H9 (cell line): ENCODE data around the gene CDS2. TPM values are rescaled to one million over a fixed set of nuclear protein-coding genes. Genes with fewer than 3 reads are reported as not detected.
A peak's percentile ranks its signal among the peaks of the same experiment; 100 is the strongest.

ENCODE experiments used
- DNase-seq: peaks from one replicate; pipeline ENCODE4 v3.0.0-alpha.2; 2017
- H2AFZ ChIP-seq: one replicate; pipeline ENCODE4 v1.6.1; 2013; ENCODE audit warnings: mild to moderate bottlenecking, low read length, control low read depth, moderate library complexity
- H2AK5ac ChIP-seq: 2 replicates; pipeline ENCODE4 v1.6.1; 2013; ENCODE audit warnings: low read length, control low read depth, mixed read lengths; ENCODE audit not compliant: insufficient read length
- H2BK120ac ChIP-seq: one replicate; pipeline ENCODE4 v1.6.1; 2013; ENCODE audit warnings: low read depth, mild to moderate bottlenecking, low read length, control low read depth, inconsistent platforms; ENCODE audit not compliant: poor library complexity, severe bottlenecking
- H2BK12ac ChIP-seq: 2 replicates; pipeline ENCODE4 v1.6.1; 2013; ENCODE audit warnings: low read length, control low read depth, mixed read lengths, low read depth; ENCODE audit not compliant: insufficient read length
- H2BK15ac ChIP-seq: 2 replicates; pipeline ENCODE4 v1.6.1; 2013; ENCODE audit warnings: low read depth, low read length, control low read depth
- H2BK20ac ChIP-seq: one replicate; pipeline ENCODE4 v1.6.1; 2013; ENCODE audit warnings: low read depth, mild to moderate bottlenecking, low read length, control low read depth, inconsistent platforms; ENCODE audit not compliant: poor library complexity, severe bottlenecking
- H2BK5ac ChIP-seq: 2 replicates; pipeline ENCODE4 v1.6.1; 2013; ENCODE audit warnings: low read length, control low read depth, mixed read lengths; ENCODE audit not compliant: insufficient read length
- H3K14ac ChIP-seq: 2 replicates; pipeline ENCODE4 v1.6.1; 2013; ENCODE audit warnings: low read length, control low read depth; ENCODE audit not compliant: insufficient read depth
- H3K18ac ChIP-seq: 2 replicates; pipeline ENCODE4 v1.6.1; 2013; ENCODE audit warnings: low read depth, mild to moderate bottlenecking, mixed read lengths, low read length, control low read depth; ENCODE audit not compliant: insufficient read length
- H3K23ac ChIP-seq: 2 replicates; pipeline ENCODE4 v1.6.1; 2013; ENCODE audit warnings: low read length, control low read depth, mixed read lengths, low read depth; ENCODE audit not compliant: insufficient read length
- H3K23me2 ChIP-seq: 2 replicates; pipeline ENCODE4 v1.6.1; 2013; ENCODE audit warnings: low read depth, mild to moderate bottlenecking, mixed read lengths, low read length, control low read depth; ENCODE audit not compliant: insufficient read length, poor library complexity, severe bottlenecking
- H3K27ac ChIP-seq: 2 replicates; pipeline ENCODE4 v1.5.1; 2013; ENCODE audit warnings: low read length, control low read depth, mixed read lengths, low read depth; ENCODE audit not compliant: insufficient read length
- H3K27me3 ChIP-seq: 2 replicates; pipeline ENCODE4 v1.6.1; 2013; ENCODE audit warnings: low read length, control low read depth, inconsistent platforms; ENCODE audit not compliant: insufficient read depth
- H3K4ac ChIP-seq: 2 replicates; pipeline ENCODE4 v1.6.1; 2013; ENCODE audit warnings: low read depth, mild to moderate bottlenecking, control low read depth, inconsistent platforms, low read length, moderate library complexity
- H3K4me1 ChIP-seq: 2 replicates; pipeline ENCODE4 v1.6.1; 2013; ENCODE audit warnings: low read length, control low read depth, inconsistent platforms; ENCODE audit not compliant: insufficient read depth
- H3K4me2 ChIP-seq: 2 replicates; pipeline ENCODE4 v1.6.1; 2013; ENCODE audit warnings: low read length, control low read depth, mixed read lengths; ENCODE audit not compliant: insufficient read length, insufficient read depth
- H3K56ac ChIP-seq: 2 replicates; pipeline ENCODE4 v1.6.1; 2013; ENCODE audit warnings: low read depth, mild to moderate bottlenecking, mixed read lengths, low read length, control low read depth; ENCODE audit not compliant: insufficient read length
- H3K79me1 ChIP-seq: 2 replicates; pipeline ENCODE4 v1.6.1; 2013; ENCODE audit warnings: low read depth, mild to moderate bottlenecking, moderate library complexity, low read length, control low read depth, inconsistent platforms; ENCODE audit not compliant: insufficient read depth, poor library complexity, severe bottlenecking
- H3K79me2 ChIP-seq: 2 replicates; pipeline ENCODE4 v1.6.1; 2013; ENCODE audit warnings: low read length, control low read depth, inconsistent platforms; ENCODE audit not compliant: insufficient read depth
- H3K9ac ChIP-seq: 2 replicates; pipeline ENCODE4 v1.6.1; 2013; ENCODE audit warnings: low read length, control low read depth, mixed read lengths; ENCODE audit not compliant: insufficient read length; ENCODE audit errors: extremely low read depth
- H3K9me3 ChIP-seq: one replicate; pipeline ENCODE4 v1.6.1; 2013; ENCODE audit warnings: low read depth, low read length, inconsistent platforms; ENCODE audit not compliant: control insufficient read depth
- H3T11ph ChIP-seq: one replicate; pipeline ENCODE4 v1.6.1; 2013; ENCODE audit warnings: mild to moderate bottlenecking, low read length, control low read depth, inconsistent platforms
- H4K20me1 ChIP-seq: one replicate; pipeline ENCODE4 v1.6.1; 2013; ENCODE audit not compliant: control insufficient read depth, insufficient read length, insufficient read depth
- H4K5ac ChIP-seq: 2 replicates; pipeline ENCODE4 v1.6.1; 2013; ENCODE audit warnings: low read depth, mild to moderate bottlenecking, mixed read lengths, low read length, control low read depth; ENCODE audit not compliant: insufficient read length
- H4K8ac ChIP-seq: replicated peaks from 2 replicates; pipeline ENCODE4 v1.6.1; 2013; ENCODE audit warnings: low read length, control low read depth, mixed read lengths, low read depth; ENCODE audit not compliant: insufficient read length
- H4K91ac ChIP-seq: 2 replicates; pipeline ENCODE4 v1.6.1; 2013; ENCODE audit warnings: low read depth, mild to moderate bottlenecking, moderate library complexity, mixed read lengths, low read length, control low read depth; ENCODE audit not compliant: insufficient read length
- H3K27ac Mint-ChIP-seq, 3 experiments: 2 replicates in 2 of 3; 3 replicates in 1 of 3; pipeline ENCODE4 v1.8.0; 2020 to 2021; ENCODE audit warnings: mixed read lengths in 3 of 3, mild to moderate bottlenecking in 1 of 3, moderate library complexity in 1 of 3
- H3K27me3 Mint-ChIP-seq: 2 replicates; pipeline ENCODE4 v1.8.0; 2021; ENCODE audit warnings: low read depth, mild to moderate bottlenecking, moderate library complexity, mixed read lengths
- H3K36me3 Mint-ChIP-seq, 3 experiments: 2 replicates in 2 of 3; 3 replicates in 1 of 3; pipeline ENCODE4 v1.8.0; 2020 to 2021; ENCODE audit warnings: low read depth in 3 of 3, mixed read lengths in 3 of 3; ENCODE audit not compliant: insufficient read depth in 1 of 3
- H3K4me1 Mint-ChIP-seq, 2 experiments: 2 replicates each; pipeline ENCODE4 v1.8.0; 2020; ENCODE audit warnings: mixed read lengths in 2 of 2
- H3K4me3 Mint-ChIP-seq, 2 experiments: 2 replicates in 1 of 2; 3 replicates in 1 of 2; pipeline ENCODE4 v1.8.0; 2020 to 2021; ENCODE audit warnings: mild to moderate bottlenecking in 2 of 2, mixed read lengths in 2 of 2, moderate library complexity in 1 of 2
- H3K9me3 Mint-ChIP-seq, 2 experiments: 2 replicates in 1 of 2; 3 replicates in 1 of 2; pipeline ENCODE4 v1.8.0; 2020; ENCODE audit warnings: mild to moderate bottlenecking in 2 of 2, mixed read lengths in 2 of 2, moderate library complexity in 1 of 2
- WGBS: extraction: QIAGEN DNeasy Blood & Tissue Kit; methylation state at CpG from one replicate; pipeline ENCODE4 v1.1.7; 2013; ENCODE audit warnings: missing lambda C conversion rate, low lambda C conversion rate, mixed read lengths; ENCODE audit not compliant: insufficient read length; ENCODE audit errors: extremely low coverage; 5-methylcytosine and 5-hydroxymethylcytosine counted together
- total RNA-seq: library from RNA; stranded (reverse); gene quantifications from 2 replicates; pipeline ENCODE4 v1.2.1, GENCODE V29; 2021
- TF ChIP-seq, protein P1 (sequence below): fragments of 200-600 bp; sonication (generic); conservative IDR thresholded peaks from 3 replicates; pipeline ENCODE4 v1.8.0; 2021; ENCODE audit warnings: antibody characterized with exemption, mild to moderate bottlenecking

Gene CDS2
- total RNA-seq, 1 experiment from 2014 or later: 63.2 TPM

- no peak overlapping the region for H3K27ac Mint-ChIP-seq
- peaks cover 6 to 9% (median 8%) of the 10 kb centered on the region in 3 experiments for H3K36me3 Mint-ChIP-seq
- H3K79me2 ChIP-seq: peaks cover 5% of the 10 kb centered on the region; the same call in 1 of the 2 replicates
Observed at GRCh38 chr20:5128886-5129285, 2.1 kb downstream of the CDS2 start.

More at GRCh38 chr20:5128886-5129285, 2.1 kb downstream of the CDS2 start:
- no CpG with 5 or more reads among the region's 6 CpGs for WGBS
- Histone ChIP-seq H2BK5ac (no peak overlapping the region), H3K4me1 (no peaks in the 10 kb centered on the region), H3K4ac (no peak overlapping the region), H3K79me1 (peaks cover 1% of the 10 kb centered on the region), H3K56ac (no peak overlapping the region), H2BK12ac (no peak overlapping the region), H2BK20ac (no peak overlapping the region), H2AFZ (no peak overlapping the region), H3T11ph (no peak overlapping the region), H3K23ac (no peak overlapping the region), H4K91ac (no peak overlapping the region), H3K4me2 (no peak overlapping the region), H3K18ac (no peak overlapping the region), H3K23me2 (peaks cover 8% of the 10 kb centered on the region), H3K27me3 (no peaks in the 10 kb centered on the region), H3K27ac (no peak overlapping the region), H2BK15ac (no peak overlapping the region), H2BK120ac (no peak overlapping the region), H4K8ac (no peak overlapping the region), H3K14ac (no peak overlapping the region), H4K5ac (no peak overlapping the region), H4K20me1 (peaks cover 6% of the 10 kb centered on the region), H3K9ac (no peak overlapping the region), H2AK5ac (no peak overlapping the region), H3K9me3 (no peaks in the 10 kb centered on the region)
- Mint-ChIP-seq H3K27me3 (no peaks in the 10 kb centered on the region), H3K4me3 (peak overlapping the region; percentile 19 to 95; a peak in 4 of 5 replicates), H3K4me1 (peaks cover 11 to 16% of the 10 kb centered on the region in 2 experiments), H3K9me3 (no peaks in the 10 kb centered on the region)
- no peak for DNase-seq
- TF ChIP-seq, protein P1, sequence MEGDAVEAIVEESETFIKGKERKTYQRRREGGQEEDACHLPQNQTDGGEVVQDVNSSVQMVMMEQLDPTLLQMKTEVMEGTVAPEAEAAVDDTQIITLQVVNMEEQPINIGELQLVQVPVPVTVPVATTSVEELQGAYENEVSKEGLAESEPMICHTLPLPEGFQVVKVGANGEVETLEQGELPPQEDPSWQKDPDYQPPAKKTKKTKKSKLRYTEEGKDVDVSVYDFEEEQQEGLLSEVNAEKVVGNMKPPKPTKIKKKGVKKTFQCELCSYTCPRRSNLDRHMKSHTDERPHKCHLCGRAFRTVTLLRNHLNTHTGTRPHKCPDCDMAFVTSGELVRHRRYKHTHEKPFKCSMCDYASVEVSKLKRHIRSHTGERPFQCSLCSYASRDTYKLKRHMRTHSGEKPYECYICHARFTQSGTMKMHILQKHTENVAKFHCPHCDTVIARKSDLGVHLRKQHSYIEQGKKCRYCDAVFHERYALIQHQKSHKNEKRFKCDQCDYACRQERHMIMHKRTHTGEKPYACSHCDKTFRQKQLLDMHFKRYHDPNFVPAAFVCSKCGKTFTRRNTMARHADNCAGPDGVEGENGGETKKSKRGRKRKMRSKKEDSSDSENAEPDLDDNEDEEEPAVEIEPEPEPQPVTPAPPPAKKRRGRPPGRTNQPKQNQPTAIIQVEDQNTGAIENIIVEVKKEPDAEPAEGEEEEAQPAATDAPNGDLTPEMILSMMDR: no peak
